ENCODE measurements around the gene ABTB2.

GRCh38 chr11:34167961-34168360, 189.8 kb downstream of the ABTB2 start:
- TF ChIP-seq, protein P1, sequence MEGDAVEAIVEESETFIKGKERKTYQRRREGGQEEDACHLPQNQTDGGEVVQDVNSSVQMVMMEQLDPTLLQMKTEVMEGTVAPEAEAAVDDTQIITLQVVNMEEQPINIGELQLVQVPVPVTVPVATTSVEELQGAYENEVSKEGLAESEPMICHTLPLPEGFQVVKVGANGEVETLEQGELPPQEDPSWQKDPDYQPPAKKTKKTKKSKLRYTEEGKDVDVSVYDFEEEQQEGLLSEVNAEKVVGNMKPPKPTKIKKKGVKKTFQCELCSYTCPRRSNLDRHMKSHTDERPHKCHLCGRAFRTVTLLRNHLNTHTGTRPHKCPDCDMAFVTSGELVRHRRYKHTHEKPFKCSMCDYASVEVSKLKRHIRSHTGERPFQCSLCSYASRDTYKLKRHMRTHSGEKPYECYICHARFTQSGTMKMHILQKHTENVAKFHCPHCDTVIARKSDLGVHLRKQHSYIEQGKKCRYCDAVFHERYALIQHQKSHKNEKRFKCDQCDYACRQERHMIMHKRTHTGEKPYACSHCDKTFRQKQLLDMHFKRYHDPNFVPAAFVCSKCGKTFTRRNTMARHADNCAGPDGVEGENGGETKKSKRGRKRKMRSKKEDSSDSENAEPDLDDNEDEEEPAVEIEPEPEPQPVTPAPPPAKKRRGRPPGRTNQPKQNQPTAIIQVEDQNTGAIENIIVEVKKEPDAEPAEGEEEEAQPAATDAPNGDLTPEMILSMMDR (IDR thresholded peaks at IDR 0.05) = no peak
- TF ChIP-seq POLR2A (IDR thresholded peaks at IDR 0.05) (no peak), EP300 (IDR thresholded peaks at IDR 0.05) (no peak)

Measured in upper lobe of left lung (tissue), 4 donors.